CD14-positive monocyte (primary cell): ENCODE measurements around the gene PAPPA. TPM values are rescaled to one million over a fixed set of nuclear protein-coding genes. Genes with fewer than 3 reads are reported as not detected.

Experiments
- DNase-seq, 3 donors: peaks; one replicate each; pipeline ENCODE4 v3.0.0-alpha.2; 2011 to 2022
- H2AFZ ChIP-seq: 2 replicates; pipeline ENCODE4 v1.6.0; 2012; ENCODE audit warnings: mild to moderate bottlenecking, low read depth, low read length, inconsistent platforms; ENCODE audit not compliant: insufficient read depth, poor library complexity, severe bottlenecking
- H3K27ac ChIP-seq, 2 donors: 1 replicate in 1 of 2; 2 replicates in 1 of 2; pipeline ENCODE4 v1.5.1; 2012 to 2013; ENCODE audit warnings: low read length in 2 of 2, control low read depth in 1 of 2, inconsistent platforms in 1 of 2, low read depth in 1 of 2, mild to moderate bottlenecking in 1 of 2
- H3K27me3 ChIP-seq, 2 donors: one replicate each; pipeline versions ENCODE4 v1.6.0 to v1.6.1; 2011 to 2013; ENCODE audit warnings: low read length in 2 of 2; ENCODE audit not compliant: control insufficient read depth in 2 of 2, insufficient read depth in 2 of 2
- H3K36me3 ChIP-seq, 2 donors: replicated peaks in 1 of 2; 1 replicate in 1 of 2; 2 replicates in 1 of 2; pipeline versions ENCODE4 v1.5.1 to v1.6.1; 2012 to 2013; ENCODE audit warnings: low read length in 2 of 2, control low read depth in 1 of 2, inconsistent platforms in 1 of 2, mild to moderate bottlenecking in 1 of 2; ENCODE audit not compliant: insufficient read depth in 2 of 2, control insufficient read depth in 1 of 2
- H3K4me1 ChIP-seq, 2 donors: 1 replicate in 1 of 2; 2 replicates in 1 of 2; pipeline versions ENCODE4 v1.5.1 to v1.6.1; 2012 to 2013; ENCODE audit warnings: low read length in 2 of 2, control low read depth in 1 of 2, inconsistent platforms in 1 of 2, mild to moderate bottlenecking in 1 of 2, moderate library complexity in 1 of 2; ENCODE audit not compliant: insufficient read depth in 2 of 2, control insufficient read depth in 1 of 2
- H3K4me2 ChIP-seq: replicated peaks from 2 replicates; pipeline ENCODE3; 2012; ENCODE audit warnings: low read length, moderate library complexity, mild to moderate bottlenecking; ENCODE audit not compliant: poor library complexity, severe bottlenecking; ENCODE audit errors: extremely low read depth
- H3K4me3 ChIP-seq, 3 experiments: fragments of 200-600 bp in 1 of 3; sonication (generic) in 1 of 3; replicated peaks in 1 of 3; 1 replicate in 2 of 3; 2 replicates in 1 of 3; pipeline ENCODE4 v1.5.1; 2011 to 2013; ENCODE audit warnings: low read length in 3 of 3, mild to moderate bottlenecking in 3 of 3, control low read depth in 2 of 3, low read depth in 2 of 3, inconsistent platforms in 1 of 3, moderate library complexity in 1 of 3
- H3K79me2 ChIP-seq: 2 replicates; pipeline ENCODE4 v1.6.0; 2012; ENCODE audit warnings: mild to moderate bottlenecking, control low read depth, inconsistent platforms, low read length, moderate library complexity; ENCODE audit not compliant: insufficient read depth
- H3K9ac ChIP-seq: 2 replicates; pipeline ENCODE4 v1.6.0; 2017; ENCODE audit warnings: low read length, mild to moderate bottlenecking; ENCODE audit not compliant: insufficient read depth, poor library complexity, severe bottlenecking
- H3K9me3 ChIP-seq, 2 donors: replicated peaks in 1 of 2; 1 replicate in 1 of 2; 2 replicates in 1 of 2; pipeline versions ENCODE4 v1.5.1 to v1.6.1; 2012 to 2013; ENCODE audit warnings: low read length in 2 of 2, control low read depth in 1 of 2; ENCODE audit not compliant: control insufficient read depth in 1 of 2, insufficient read depth in 1 of 2
- H4K20me1 ChIP-seq: 2 replicates; pipeline ENCODE4 v1.6.0; 2012; ENCODE audit warnings: mild to moderate bottlenecking, low read length, control low read depth, moderate library complexity; ENCODE audit not compliant: insufficient read depth
- H3K27ac Mint-ChIP-seq, 7 donors: one replicate each; pipeline ENCODE4 v1.8.0; 2020; ENCODE audit warnings: mild to moderate bottlenecking in 7 of 7, mixed read lengths in 7 of 7, moderate library complexity in 6 of 7, inconsistent platforms in 2 of 7
- H3K27me3 Mint-ChIP-seq, 3 donors: one replicate each; pipeline ENCODE4 v1.8.0; 2021 to 2022; ENCODE audit warnings: low read depth in 3 of 3, mild to moderate bottlenecking in 3 of 3, mixed read lengths in 3 of 3, moderate library complexity in 3 of 3, inconsistent platforms in 1 of 3
- H3K36me3 Mint-ChIP-seq, 2 donors: one replicate each; pipeline ENCODE4 v1.8.0; 2020; ENCODE audit warnings: mixed read lengths in 2 of 2, inconsistent platforms in 1 of 2, mild to moderate bottlenecking in 1 of 2
- H3K4me1 Mint-ChIP-seq: one replicate; pipeline ENCODE4 v1.8.0; 2020; ENCODE audit warnings: mild to moderate bottlenecking, mixed read lengths
- H3K4me3 Mint-ChIP-seq, 2 donors: one replicate each; pipeline ENCODE4 v1.8.0; 2020; ENCODE audit warnings: mild to moderate bottlenecking in 2 of 2, mixed read lengths in 2 of 2, moderate library complexity in 1 of 2
- H3K9me3 Mint-ChIP-seq, 7 donors: one replicate each; pipeline ENCODE4 v1.8.0; 2020 to 2022; ENCODE audit warnings: mixed read lengths in 7 of 7, mild to moderate bottlenecking in 6 of 7, moderate library complexity in 6 of 7, inconsistent platforms in 2 of 7
- WGBS: methylation state at CpG from one replicate; pipeline ENCODE4 v1.1.5; 2013; ENCODE audit warnings: missing lambda C conversion rate; ENCODE audit not compliant: insufficient coverage; 5-methylcytosine and 5-hydroxymethylcytosine counted together
- intact Hi-C, 2 donors: fragments of 100-400 bp; cut with micrococcal nuclease; formaldehyde crosslinking; loops; one replicate each; pipeline versions ENCODE4 v1.15.0 to v1.15.1; 2023
- polyA plus RNA-seq, 3 donors: library from polyadenylated mRNA; depleted of rRNA in 1 of 3; unstranded in 2 of 3; stranded (reverse) in 1 of 3; fragments of 300-500 nt in 2 of 3; fragments of >200 nt in 1 of 3; fragmentation: Illumina TruSeq in 2 of 3; gene quantifications; 1 replicate in 2 of 3; 2 replicates in 1 of 3; pipeline ENCODE4 v1.2.3, GENCODE V29; 2012 to 2021
- TF ChIP-seq, protein P1 (sequence below): fragments of 200-600 bp; IDR thresholded peaks from one replicate; pipeline ENCODE4 v1.8.0; 2022; ENCODE audit warnings: antibody characterized with exemption, mild to moderate bottlenecking

The PAPPA gene
- polyA plus RNA-seq, 3 donors, result not detected

- H3K4me3 ChIP-seq, result no peak overlapping the region
- Mint-ChIP-seq H3K27me3 (no peaks in the 10 kb centered on the region), H3K4me1 (no peaks in the 10 kb centered on the region), H3K36me3 (no peaks in the 10 kb centered on the region), H3K9me3 (peaks cover 2 to 12% (median 4%) of the 10 kb centered on the region in 7 donors), H3K27ac (no peak overlapping the region), H3K4me3 (no peak overlapping the region)
- no peak overlapping the region for H2AFZ ChIP-seq
- WGBS, result 85% methylated on average over 3 of the region's 4 CpGs
- no peak for DNase-seq
- H3K27ac ChIP-seq, result no peak overlapping the region
- intact Hi-C loops, result no loop called here
- no peaks in the 10 kb centered on the region for H3K4me1 ChIP-seq
- TF ChIP-seq, protein P1, sequence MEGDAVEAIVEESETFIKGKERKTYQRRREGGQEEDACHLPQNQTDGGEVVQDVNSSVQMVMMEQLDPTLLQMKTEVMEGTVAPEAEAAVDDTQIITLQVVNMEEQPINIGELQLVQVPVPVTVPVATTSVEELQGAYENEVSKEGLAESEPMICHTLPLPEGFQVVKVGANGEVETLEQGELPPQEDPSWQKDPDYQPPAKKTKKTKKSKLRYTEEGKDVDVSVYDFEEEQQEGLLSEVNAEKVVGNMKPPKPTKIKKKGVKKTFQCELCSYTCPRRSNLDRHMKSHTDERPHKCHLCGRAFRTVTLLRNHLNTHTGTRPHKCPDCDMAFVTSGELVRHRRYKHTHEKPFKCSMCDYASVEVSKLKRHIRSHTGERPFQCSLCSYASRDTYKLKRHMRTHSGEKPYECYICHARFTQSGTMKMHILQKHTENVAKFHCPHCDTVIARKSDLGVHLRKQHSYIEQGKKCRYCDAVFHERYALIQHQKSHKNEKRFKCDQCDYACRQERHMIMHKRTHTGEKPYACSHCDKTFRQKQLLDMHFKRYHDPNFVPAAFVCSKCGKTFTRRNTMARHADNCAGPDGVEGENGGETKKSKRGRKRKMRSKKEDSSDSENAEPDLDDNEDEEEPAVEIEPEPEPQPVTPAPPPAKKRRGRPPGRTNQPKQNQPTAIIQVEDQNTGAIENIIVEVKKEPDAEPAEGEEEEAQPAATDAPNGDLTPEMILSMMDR, result no peak
- H3K27me3 ChIP-seq, result no peaks in the 10 kb centered on the region
- H3K9me3 ChIP-seq, result peaks cover 0 to 3% of the 10 kb centered on the region in 2 donors
- H4K20me1 ChIP-seq, result no peaks in the 10 kb centered on the region
- no peak overlapping the region for H3K9ac ChIP-seq
- H3K4me2 ChIP-seq, result no peak overlapping the region
- no peaks in the 10 kb centered on the region for H3K36me3 ChIP-seq
- no peaks in the 10 kb centered on the region for H3K79me2 ChIP-seq
Observed at GRCh38 chr9:116435706-116436105, 282.1 kb downstream of the PAPPA start.

DNA sequence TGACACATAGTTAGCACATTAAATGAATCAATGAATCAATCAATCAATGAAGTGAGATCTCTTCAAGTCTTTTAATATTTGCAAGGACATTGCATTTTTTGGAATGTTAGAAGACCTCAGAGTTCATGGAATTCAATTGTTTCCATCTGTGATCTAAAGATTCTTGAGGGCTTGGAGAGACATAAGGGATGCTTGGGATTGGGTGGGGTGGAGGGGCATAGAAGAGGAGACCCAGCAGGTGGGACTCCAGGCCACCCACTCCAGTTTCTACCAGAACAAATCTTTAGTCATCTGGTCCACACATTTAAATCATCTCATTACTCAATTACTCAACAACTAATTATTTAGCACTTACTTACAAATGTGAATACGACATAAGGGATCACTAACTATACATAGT lies 282.5 kb downstream of the PAPPA start:
- H3K79me2 ChIP-seq, result no peaks in the 10 kb centered on the region
- no CpG with 5 or more reads among the region's 1 CpG for WGBS
- Mint-ChIP-seq H3K36me3 (no peaks in the 10 kb centered on the region), H3K9me3 (peaks cover 2 to 12% (median 4%) of the 10 kb centered on the region in 7 donors), H3K27me3 (no peaks in the 10 kb centered on the region), H3K4me3 (no peak overlapping the region), H3K27ac (no peak overlapping the region), H3K4me1 (no peaks in the 10 kb centered on the region)
- no peaks in the 10 kb centered on the region for H3K4me1 ChIP-seq
- H4K20me1 ChIP-seq, result no peaks in the 10 kb centered on the region
- intact Hi-C loops, result no loop called here
- no peak overlapping the region for H2AFZ ChIP-seq
- TF ChIP-seq, protein P1, result no peak
- H3K4me2 ChIP-seq, result no peak overlapping the region
- no peak for DNase-seq
- H3K27me3 ChIP-seq, result no peaks in the 10 kb centered on the region
- H3K27ac ChIP-seq, result no peak overlapping the region
- H3K9me3 ChIP-seq, result peaks cover 0 to 3% of the 10 kb centered on the region in 2 donors
- no peak overlapping the region for H3K9ac ChIP-seq
- H3K4me3 ChIP-seq, result no peak overlapping the region
- no peaks in the 10 kb centered on the region for H3K36me3 ChIP-seq
